GM12875 (cell line): ENCODE measurements around the gene SNX9.

Source experiments
- H3K4me3 ChIP-seq: one replicate; pipeline ENCODE4 v1.5.1; 2011; ENCODE audit warnings: low read depth, low read length, control low read depth
- CTCF ChIP-seq: IDR thresholded peaks from 2 replicates; pipeline ENCODE4 v1.5.1; 2011; ENCODE audit warnings: low read depth, mild to moderate bottlenecking, control low read depth, inconsistent platforms, low read length, moderate library complexity, borderline replicate concordance; ENCODE audit not compliant: insufficient read depth

Gene SNX9

DNA sequence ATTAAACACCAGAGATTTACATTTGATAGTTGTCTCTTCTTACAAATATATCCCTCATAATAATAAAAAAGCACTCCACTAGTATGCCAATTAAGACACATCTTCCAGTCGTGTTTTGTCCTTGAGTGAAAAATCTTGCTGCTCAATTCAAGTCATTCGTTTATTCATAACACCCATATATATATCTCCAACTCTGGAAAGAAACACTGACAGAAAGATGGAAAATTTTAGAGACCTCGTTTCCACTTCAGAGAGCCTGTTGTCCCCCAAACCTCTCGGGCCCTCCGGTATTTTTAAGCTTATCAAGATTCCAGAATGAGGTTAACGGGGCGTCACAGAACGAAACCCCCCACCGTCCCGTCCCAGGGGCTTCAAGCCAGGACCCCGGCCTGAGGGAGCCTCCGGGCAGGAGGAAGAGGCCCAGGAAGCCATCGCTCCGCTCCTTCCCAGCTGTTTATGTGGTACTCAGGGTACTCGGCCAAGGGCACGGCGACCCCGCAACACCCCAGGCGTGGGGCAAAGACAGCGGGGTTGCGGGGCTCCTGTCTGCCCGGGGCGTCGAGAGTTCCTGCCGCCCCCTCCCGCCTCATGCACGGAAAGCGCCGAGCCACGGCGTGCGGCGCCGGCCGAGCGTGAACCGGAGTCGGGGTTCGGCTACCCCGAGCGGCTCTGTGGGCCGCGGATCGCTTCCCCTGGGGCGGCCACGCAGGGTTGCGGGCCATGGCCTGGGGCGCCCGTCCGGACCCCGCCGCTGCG, 623 bp upstream of the SNX9 start:
- no peak for TF ChIP-seq CTCF
- H3K4me3 ChIP-seq = no peak overlapping the region

DNA sequence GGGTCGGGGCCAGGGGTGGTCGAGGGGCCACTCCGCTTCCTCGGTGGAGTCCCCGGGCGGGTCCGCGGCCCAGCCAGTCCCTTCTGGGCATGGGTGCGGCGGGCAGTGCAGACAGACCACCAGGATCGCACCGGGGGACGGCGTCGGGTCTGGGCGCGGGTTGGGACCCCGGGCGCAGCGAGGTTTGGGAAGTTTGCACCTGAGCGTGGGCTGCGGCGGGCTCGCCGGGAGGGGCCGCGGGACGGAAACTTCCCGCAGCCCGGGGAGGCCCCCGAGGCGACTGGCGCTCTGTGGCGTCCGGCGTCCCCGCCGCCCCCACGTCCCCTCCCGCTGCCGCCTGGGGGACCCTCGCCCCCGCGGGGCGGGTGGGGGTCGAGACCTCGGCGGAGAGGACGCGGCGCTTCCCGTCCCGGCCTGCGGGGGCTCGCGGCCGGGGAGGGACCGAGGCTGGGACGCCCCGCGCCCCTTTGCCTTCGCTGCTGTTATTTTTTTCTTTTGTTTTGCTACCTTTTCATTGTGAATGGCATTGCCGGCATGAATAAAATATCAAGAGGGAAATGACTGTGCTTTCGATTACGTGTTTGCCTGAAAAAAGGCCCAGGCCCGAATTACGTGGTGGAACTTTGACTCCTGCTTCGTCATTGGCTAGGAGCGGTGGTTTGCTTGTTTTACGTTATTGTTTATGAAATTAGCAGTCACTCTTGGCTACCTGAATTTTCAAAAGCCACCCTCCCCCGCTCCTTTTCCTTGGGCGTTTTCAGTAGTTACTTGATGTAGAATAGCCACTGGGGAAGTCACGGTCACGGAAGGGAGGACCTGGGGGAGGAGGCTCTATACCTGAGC, 703 bp downstream of the SNX9 start:
- H3K4me3 ChIP-seq = peak overlapping the region; percentile 63
- no peak for TF ChIP-seq CTCF

- TF ChIP-seq CTCF = no peak
- no peak overlapping the region for H3K4me3 ChIP-seq
These were observed 2.3 kb downstream of the SNX9 start for GRCh38 chr6:157825243-157825904.

DNA sequence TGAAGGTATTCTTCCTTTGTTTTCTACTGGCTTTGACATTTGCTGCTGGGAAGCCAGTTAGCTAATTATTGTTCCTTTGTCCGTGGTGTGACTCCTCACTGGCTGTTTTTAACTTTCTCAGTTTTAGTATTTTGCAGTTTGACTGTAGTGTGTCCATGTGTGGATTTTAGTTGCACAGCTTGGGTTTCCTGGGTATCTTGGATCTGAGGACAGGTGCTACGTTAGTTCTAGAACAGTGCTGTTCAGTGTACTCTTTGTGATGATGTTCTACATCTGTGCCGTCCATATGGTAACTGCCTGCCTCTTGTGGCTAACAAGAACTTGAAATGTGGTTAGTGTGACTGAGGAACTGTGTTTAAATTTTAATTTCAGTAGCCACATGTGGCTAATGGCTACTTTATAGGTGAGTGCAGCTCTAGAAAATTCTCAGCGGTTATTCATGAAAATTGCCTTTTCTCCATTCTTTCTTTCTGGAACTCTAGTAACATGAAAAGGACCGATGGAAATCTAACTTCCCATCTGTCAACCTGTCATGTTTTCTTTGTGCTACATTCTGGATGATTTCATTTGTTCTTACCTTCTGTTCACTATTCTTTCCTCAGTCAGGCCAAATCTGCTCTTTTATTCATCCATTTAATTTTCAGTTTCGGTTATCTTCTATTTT, 7.4 kb downstream of the SNX9 start:
- H3K4me3 ChIP-seq = no peak overlapping the region
- no peak for TF ChIP-seq CTCF

- no peak overlapping the region for H3K4me3 ChIP-seq
- no peak for TF ChIP-seq CTCF
These were observed 7.9 kb downstream of the SNX9 start for GRCh38 chr6:157831018-157831369.

DNA sequence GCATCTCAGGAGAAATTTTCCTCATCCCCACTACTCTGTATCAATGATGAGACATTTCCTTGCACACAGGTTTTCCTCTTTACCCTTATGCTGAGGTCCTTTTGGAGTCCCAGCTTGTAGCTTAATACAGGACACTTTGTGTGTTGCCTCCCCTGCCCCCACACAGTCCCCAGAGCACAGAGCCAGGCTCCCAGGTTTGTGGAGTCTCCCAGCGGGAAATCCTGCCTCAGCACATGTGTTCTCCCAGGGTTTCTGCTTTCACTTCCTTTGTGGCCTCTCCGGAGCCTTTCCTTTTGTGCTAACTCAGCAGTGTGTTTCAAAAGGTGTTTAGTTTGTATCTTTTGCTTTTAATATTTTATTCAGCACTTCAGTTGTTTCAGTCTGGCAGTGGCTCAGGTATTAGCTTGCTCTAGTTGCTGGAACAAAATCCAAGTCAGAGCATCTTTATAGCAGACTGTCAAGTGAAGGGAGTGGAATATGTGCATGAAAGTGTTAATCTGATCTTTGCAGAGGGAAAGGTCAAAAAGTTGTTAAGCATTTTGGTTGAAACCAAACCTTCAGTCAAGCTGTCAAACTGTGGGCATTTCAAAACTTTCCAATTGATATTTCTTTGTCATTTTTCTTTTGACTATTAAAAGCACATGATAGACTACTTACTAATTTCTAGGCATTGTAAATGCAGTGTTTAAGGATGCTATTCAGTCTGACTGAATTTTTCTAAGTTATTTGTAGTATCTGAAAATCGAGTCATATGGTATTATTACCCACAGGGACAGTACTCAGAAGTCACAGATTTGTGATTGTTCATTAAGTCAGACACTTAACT, 8.6 kb downstream of the SNX9 start:
- no peak for TF ChIP-seq CTCF
- H3K4me3 ChIP-seq = no peak overlapping the region
